HG03196 (cell line): ENCODE data around the gene RAB17.
A peak's percentile ranks its signal among the peaks of the same experiment; 100 is the strongest.
"Not testable (repeated sequence)": the region's sequence is repeated elsewhere in the genome, so short reads cannot be mapped to it uniquely, and the experiment has no call there.

Experiments used
- ATAC-seq: cut with Tn5 transposase; IDR thresholded peaks from one replicate; pipeline ENCODE4 v1.9.1; 2021; ENCODE audit not compliant: unreplicated experiment

RAB17 gene

GRCh38 chr2:237625216-237625705 lies 34.7 kb upstream of the RAB17 start:
- no peak for ATAC-seq

- no peak for ATAC-seq
Observed at GRCh38 chr2:237624565-237624964, 34.0 kb upstream of the RAB17 start.

- no peak for ATAC-seq
Observed at GRCh38 chr2:237623428-237624403, 33.2 kb upstream of the RAB17 start.

- ATAC-seq = no peak
Observed at GRCh38 chr2:237618449-237618848, 27.9 kb upstream of the RAB17 start.

- ATAC-seq = no peak
Observed at GRCh38 chr2:237617587-237617982, 27.1 kb upstream of the RAB17 start.

- no peak for ATAC-seq
Observed at GRCh38 chr2:237616734-237617586, 26.4 kb upstream of the RAB17 start.

- no peak for ATAC-seq
Observed at GRCh38 chr2:237616373-237616733, 25.8 kb upstream of the RAB17 start.

GRCh38 chr2:237615631-237616249 lies 25.2 kb upstream of the RAB17 start:
- ATAC-seq = no peak

GRCh38 chr2:237614151-237614720 lies 23.7 kb upstream of the RAB17 start:
- ATAC-seq = no peak

- no peak for ATAC-seq
Observed at GRCh38 chr2:237613679-237614078, 23.1 kb upstream of the RAB17 start.

- no peak for ATAC-seq
Observed at GRCh38 chr2:237612527-237613357, 22.2 kb upstream of the RAB17 start.

GRCh38 chr2:237606522-237606921 lies 16.0 kb upstream of the RAB17 start:
- ATAC-seq = not testable (repeated sequence)

- no peak for ATAC-seq
Observed at GRCh38 chr2:237604960-237605359, 14.4 kb upstream of the RAB17 start.

- ATAC-seq = no peak
Observed at GRCh38 chr2:237604391-237604790, 13.9 kb upstream of the RAB17 start.

GRCh38 chr2:237603718-237604362 lies 13.3 kb upstream of the RAB17 start:
- peak; percentile 68 for ATAC-seq

- ATAC-seq = no peak
Observed at GRCh38 chr2:237603049-237603717, 12.6 kb upstream of the RAB17 start.

GRCh38 chr2:237602409-237602808 lies 11.9 kb upstream of the RAB17 start:
- ATAC-seq = no peak

- no peak for ATAC-seq
Observed at GRCh38 chr2:237601453-237602116, 11.1 kb upstream of the RAB17 start.
